Left ventricle myocardium inferior (tissue), 1 donor: ENCODE results near the gene FXYD5. TPM values are rescaled to one million over a fixed set of nuclear protein-coding genes. Genes with fewer than 3 reads are reported as not detected.

Source experiments
- DNase-seq: peaks from one replicate; pipeline ENCODE4 v3.0.0-alpha.2; 2020
- H3K27ac ChIP-seq: fragments of 200-600 bp; replicated peaks from 2 replicates; pipeline ENCODE4 v1.8.0; 2021
- H3K27me3 ChIP-seq: fragments of 200-600 bp; 2 replicates; pipeline ENCODE4 v1.8.0; 2021; ENCODE audit warnings: low read depth
- H3K36me3 ChIP-seq: fragments of 200-600 bp; 2 replicates; pipeline ENCODE4 v1.8.0; 2021
- H3K4me1 ChIP-seq: fragments of 200-600 bp; 2 replicates; pipeline ENCODE4 v1.8.0; 2021
- H3K4me3 ChIP-seq: fragments of 200-600 bp; 2 replicates; pipeline ENCODE4 v1.8.0; 2021; ENCODE audit warnings: mild to moderate bottlenecking, moderate library complexity
- H3K9me3 ChIP-seq: fragments of 200-600 bp; replicated peaks from 2 replicates; pipeline ENCODE4 v1.8.0; 2021
- intact Hi-C: fragments of 100-400 bp; cut with micrococcal nuclease; formaldehyde crosslinking; loops from one replicate; pipeline ENCODE4 v1.11.0; 2022
- total RNA-seq: library from RNA; stranded (reverse); fragmentation: NEBNext Ultra II Directional; extraction: Animal tissue kit (Norgen Biotek cat#: 25700); gene quantifications from one replicate; pipeline ENCODE4 v1.2.1, GENCODE V29; 2021
- TF ChIP-seq, protein P1 (sequence below): fragments of 200-600 bp; IDR thresholded peaks from 2 replicates; pipeline ENCODE4 v1.8.0; 2021; ENCODE audit warnings: antibody characterized with exemption, mild to moderate bottlenecking, borderline replicate concordance
- donor health status: DM: no; HTN: yes; CAD: no; lungs with severe emphysema.

Gene FXYD5
- total RNA-seq, 1 donor from 2014 or later = 23.4 TPM

- Histone ChIP-seq H3K4me1 (peaks cover 68% of the 10 kb centered on the region), H3K27ac (peak overlapping the region; percentile 13), H3K27me3 (peaks cover 32% of the 10 kb centered on the region), H3K4me3 (peak overlapping the region; percentile 43), H3K9me3 (no peaks in the 10 kb centered on the region), H3K36me3 (no peaks in the 10 kb centered on the region)
- TF ChIP-seq, protein P1, sequence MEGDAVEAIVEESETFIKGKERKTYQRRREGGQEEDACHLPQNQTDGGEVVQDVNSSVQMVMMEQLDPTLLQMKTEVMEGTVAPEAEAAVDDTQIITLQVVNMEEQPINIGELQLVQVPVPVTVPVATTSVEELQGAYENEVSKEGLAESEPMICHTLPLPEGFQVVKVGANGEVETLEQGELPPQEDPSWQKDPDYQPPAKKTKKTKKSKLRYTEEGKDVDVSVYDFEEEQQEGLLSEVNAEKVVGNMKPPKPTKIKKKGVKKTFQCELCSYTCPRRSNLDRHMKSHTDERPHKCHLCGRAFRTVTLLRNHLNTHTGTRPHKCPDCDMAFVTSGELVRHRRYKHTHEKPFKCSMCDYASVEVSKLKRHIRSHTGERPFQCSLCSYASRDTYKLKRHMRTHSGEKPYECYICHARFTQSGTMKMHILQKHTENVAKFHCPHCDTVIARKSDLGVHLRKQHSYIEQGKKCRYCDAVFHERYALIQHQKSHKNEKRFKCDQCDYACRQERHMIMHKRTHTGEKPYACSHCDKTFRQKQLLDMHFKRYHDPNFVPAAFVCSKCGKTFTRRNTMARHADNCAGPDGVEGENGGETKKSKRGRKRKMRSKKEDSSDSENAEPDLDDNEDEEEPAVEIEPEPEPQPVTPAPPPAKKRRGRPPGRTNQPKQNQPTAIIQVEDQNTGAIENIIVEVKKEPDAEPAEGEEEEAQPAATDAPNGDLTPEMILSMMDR = no peak
- intact Hi-C loops = no loop called here
- DNase-seq = no peak
These were observed 12.5 kb upstream of the FXYD5 start for GRCh38 chr19:35141837-35142605.

GRCh38 chr19:35142606-35143230, 11.8 kb upstream of the FXYD5 start:
- Histone ChIP-seq H3K4me1 (peaks cover 61% of the 10 kb centered on the region), H3K27me3 (peaks cover 31% of the 10 kb centered on the region)

GRCh38 chr19:35143231-35143715, 11.3 kb upstream of the FXYD5 start, which contains the start of gene FXYD7:
TSS of gene FXYD7 (plus strand) at chr19:35143255. CDS start at chr19:35143334, 79 bp downstream.
- H3K9me3 ChIP-seq = no peaks in the 10 kb centered on the region
- peaks cover 56% of the 10 kb centered on the region for H3K4me1 ChIP-seq
- peak within 1 kb of the TSS; percentile 9 for H3K4me3 ChIP-seq
- peaks cover 27% of the 10 kb centered on the region for H3K27me3 ChIP-seq
- H3K36me3 ChIP-seq = no peaks in the 10 kb centered on the region
- no peak for DNase-seq
- H3K27ac ChIP-seq = no peak within 1 kb of the TSS
- TF ChIP-seq, protein P1 = peak; percentile 39
- intact Hi-C loops = no loop called here

More at GRCh38 chr19:35142606-35143230, 11.8 kb upstream of the FXYD5 start:
- no peaks in the 10 kb centered on the region for H3K9me3 ChIP-seq
- TF ChIP-seq, protein P1 = peak; percentile 63
- intact Hi-C loops = no loop called here
- no peaks in the 10 kb centered on the region for H3K36me3 ChIP-seq
- peak; percentile 40 for DNase-seq
- no peak overlapping the region for H3K27ac ChIP-seq
- H3K4me3 ChIP-seq = peak overlapping the region; percentile 9

DNA sequence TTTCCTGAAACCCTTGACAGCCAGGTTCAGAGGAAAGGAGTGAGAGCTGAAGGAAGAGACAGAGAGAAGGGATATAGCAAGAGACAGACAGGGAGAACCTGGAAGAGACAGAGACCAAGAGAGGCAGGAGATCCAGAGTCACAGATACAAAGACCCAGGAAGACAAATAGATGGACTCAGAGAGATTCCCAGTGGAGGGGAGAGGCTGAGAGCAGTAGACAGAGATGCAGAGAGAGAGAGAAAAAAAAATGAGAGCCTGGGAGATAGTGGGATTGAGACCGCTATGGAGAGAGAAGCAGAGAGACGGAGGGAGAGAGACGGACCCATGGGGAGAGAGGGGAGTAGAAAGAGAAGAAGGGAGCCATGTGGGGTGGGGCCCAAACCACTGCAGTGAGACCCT, 10.7 kb upstream of the FXYD5 start:
- no peak overlapping the region for H3K4me3 ChIP-seq
- no peaks in the 10 kb centered on the region for H3K36me3 ChIP-seq
- intact Hi-C loops = no loop called here
- DNase-seq = no peak
- no peak overlapping the region for H3K27ac ChIP-seq
- TF ChIP-seq, protein P1 = no peak
- no peaks in the 10 kb centered on the region for H3K9me3 ChIP-seq
- peaks cover 50% of the 10 kb centered on the region for H3K4me1 ChIP-seq
- peaks cover 22% of the 10 kb centered on the region for H3K27me3 ChIP-seq

GRCh38 chr19:35144259-35144599, 10.3 kb upstream of the FXYD5 start:
- Histone ChIP-seq H3K36me3 (no peaks in the 10 kb centered on the region), H3K27me3 (peaks cover 20% of the 10 kb centered on the region), H3K27ac (no peak overlapping the region), H3K4me3 (no peak overlapping the region), H3K9me3 (no peaks in the 10 kb centered on the region), H3K4me1 (peaks cover 49% of the 10 kb centered on the region)
- TF ChIP-seq, protein P1 = no peak
- intact Hi-C loops = no loop called here
- no peak for DNase-seq
